OCI-LY3 (cell line): ENCODE data around the gene NAGPA.

ENCODE experiments used
- EZH2phosphoT487 ChIP-seq: fragments of 200-600 bp; shearing (Covaris generic); IDR thresholded peaks from 2 replicates; pipeline ENCODE4 v1.6.1; 2018; ENCODE audit warnings: antibody characterized with exemption, mixed run types, low read depth
- TF ChIP-seq, protein P1 (sequence below): fragments of 200-600, 300-600 bp; sonication (generic); IDR thresholded peaks from 2 replicates; pipeline ENCODE4 v1.5.1; 2014; ENCODE audit warnings: antibody characterized with exemption, low read length, low read depth

DNA sequence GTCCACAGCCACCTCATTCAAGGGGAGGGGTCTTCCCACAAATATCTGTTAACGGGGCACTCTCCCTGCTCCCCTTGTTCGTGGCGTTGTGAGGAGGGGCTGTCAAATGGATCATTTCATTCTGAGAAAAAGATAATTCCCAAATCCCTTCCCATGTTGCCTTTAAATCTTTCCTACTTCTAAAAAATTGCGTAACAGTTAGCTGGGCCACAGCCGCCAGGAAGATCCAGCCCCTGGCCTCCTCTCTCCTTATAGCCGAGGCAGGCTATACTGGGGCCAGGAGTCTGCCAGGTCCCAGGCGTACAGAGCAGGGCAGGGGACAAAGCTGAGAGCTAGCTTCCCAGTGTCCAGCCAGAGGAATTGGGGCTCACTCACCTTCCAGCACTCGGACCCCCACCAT, 31.6 kb upstream of the NAGPA start:
- TF ChIP-seq, protein P1, sequence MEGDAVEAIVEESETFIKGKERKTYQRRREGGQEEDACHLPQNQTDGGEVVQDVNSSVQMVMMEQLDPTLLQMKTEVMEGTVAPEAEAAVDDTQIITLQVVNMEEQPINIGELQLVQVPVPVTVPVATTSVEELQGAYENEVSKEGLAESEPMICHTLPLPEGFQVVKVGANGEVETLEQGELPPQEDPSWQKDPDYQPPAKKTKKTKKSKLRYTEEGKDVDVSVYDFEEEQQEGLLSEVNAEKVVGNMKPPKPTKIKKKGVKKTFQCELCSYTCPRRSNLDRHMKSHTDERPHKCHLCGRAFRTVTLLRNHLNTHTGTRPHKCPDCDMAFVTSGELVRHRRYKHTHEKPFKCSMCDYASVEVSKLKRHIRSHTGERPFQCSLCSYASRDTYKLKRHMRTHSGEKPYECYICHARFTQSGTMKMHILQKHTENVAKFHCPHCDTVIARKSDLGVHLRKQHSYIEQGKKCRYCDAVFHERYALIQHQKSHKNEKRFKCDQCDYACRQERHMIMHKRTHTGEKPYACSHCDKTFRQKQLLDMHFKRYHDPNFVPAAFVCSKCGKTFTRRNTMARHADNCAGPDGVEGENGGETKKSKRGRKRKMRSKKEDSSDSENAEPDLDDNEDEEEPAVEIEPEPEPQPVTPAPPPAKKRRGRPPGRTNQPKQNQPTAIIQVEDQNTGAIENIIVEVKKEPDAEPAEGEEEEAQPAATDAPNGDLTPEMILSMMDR = no peak
- TF ChIP-seq EZH2phosphoT487 = no peak
